Gastrocnemius medialis (tissue), 4 donors: ENCODE measurements around the gene PDCD11. TPM values are rescaled to one million over a fixed set of nuclear protein-coding genes. Genes with fewer than 3 reads are reported as not detected.
"Not testable (repeated sequence)": the region's sequence is repeated elsewhere in the genome, so short reads cannot be mapped to it uniquely, and the experiment has no call there.

ENCODE experiments used
- ATAC-seq, 2 donors: fragments of 150-250 bp; one replicate each; pipeline ENCODE4 v1.9.1; 2016
- DNase-seq, 2 donors: peaks; one replicate each; pipeline ENCODE4 v3.0.0-alpha.2; 2019
- H3K27ac ChIP-seq, 4 donors: fragments of 200-600 bp; sonication (generic); 1 replicate in 1 of 4; 2 replicates in 3 of 4; pipeline ENCODE4 v1.5.1; 2016 to 2018; ENCODE audit warnings: mild to moderate bottlenecking in 2 of 4, moderate library complexity in 1 of 4
- H3K27me3 ChIP-seq, 3 donors: fragments of 200-600 bp; sonication (generic) in 2 of 3; 1 replicate in 1 of 3; 2 replicates in 2 of 3; pipeline versions ENCODE4 v1.5.1 to v1.6.0; 2016 to 2019; ENCODE audit warnings: mild to moderate bottlenecking in 1 of 3, moderate library complexity in 1 of 3
- H3K36me3 ChIP-seq, 2 donors: fragments of 200-600 bp; sonication (generic) in 1 of 2; one replicate each; pipeline ENCODE4 v1.5.1; 2017 to 2018
- H3K4me1 ChIP-seq, 2 donors: fragments of 200-600 bp; sonication (generic) in 1 of 2; one replicate each; pipeline ENCODE4 v1.5.1; 2016 to 2017; ENCODE audit warnings: mild to moderate bottlenecking in 2 of 2
- H3K4me3 ChIP-seq, 4 donors: fragments of 200-600 bp; sonication (generic) in 3 of 4; 1 replicate in 1 of 4; 2 replicates in 3 of 4; pipeline ENCODE4 v1.5.1; 2016 to 2019; ENCODE audit warnings: mild to moderate bottlenecking in 2 of 4
- H3K9me3 ChIP-seq, 3 donors: fragments of 200-600 bp; sonication (generic) in 2 of 3; 1 replicate in 1 of 3; 2 replicates in 2 of 3; pipeline ENCODE4 v1.5.1; 2016 to 2019
- POLR2A ChIP-seq, 2 donors: fragments of 450-650 bp; IDR thresholded peaks; one replicate each; pipeline ENCODE4 v1.6.1; 2017; ENCODE audit warnings: antibody characterized with exemption in 2 of 2, mild to moderate bottlenecking in 2 of 2, moderate library complexity in 2 of 2
- in situ Hi-C, 4 donors: fragments of 200-750 bp; cut with MboI; loops; one replicate each; pipeline versions ENCODE4 v1.15.0 to v1.8.0; 2017; ENCODE audit warnings: low sequenced_read_pairs in 4 of 4
- intact Hi-C: fragments of 100-400 bp; cut with DNase I; formaldehyde crosslinking; loops from one replicate; pipeline ENCODE4 v1.15.1; 2023; ENCODE audit warnings: low total_unique reads
- total RNA-seq, 4 donors: library from RNA; depleted of rRNA; stranded (reverse); fragments of >200 nt; gene quantifications; one replicate each; pipeline versions ENCODE4 v1.1.0 to v1.2.3, GENCODE V29; 2016
- TF ChIP-seq, protein P1 (sequence below), 5 experiments: fragments of 450-650 bp in 3 of 5; fragments of 200-600 bp in 2 of 5; sonication (generic) in 2 of 5; IDR thresholded peaks in 4 of 5; conservative IDR thresholded peaks in 1 of 5; 1 replicate in 4 of 5; 2 replicates in 1 of 5; pipeline ENCODE4 v1.5.1; 2016 to 2019; ENCODE audit warnings: antibody characterized with exemption in 5 of 5, mild to moderate bottlenecking in 3 of 5, moderate library complexity in 3 of 5

PDCD11 gene
- total RNA-seq = 10 to 100 TPM; 16.7 to 22.7 (median 19.5) TPM

GRCh38 chr10:103396067-103396788, at the start of gene PDCD11, which contains the start of gene ATP5MK:
Gene PDCD11, plus strand, starts transcription at chr10:103396626. Its CDS starts 1,801 bp downstream, at chr10:103398427.
Gene ATP5MK, minus strand, starts transcription at chr10:103396475. Its CDS starts 4,018 bp downstream, at chr10:103392457.
- Histone ChIP-seq H3K27me3 (no peaks in the 10 kb centered on the region), H3K4me3 (peak within 1 kb of the TSS; percentile 88 to 96 (median 94)), H3K36me3 (peaks cover 0 to 46% of the 10 kb centered on the region in 2 donors), H3K9me3 (no peaks in the 10 kb centered on the region), H3K4me1 (peaks cover 39 to 43% of the 10 kb centered on the region in 2 donors), H3K27ac (peak within 1 kb of the TSS; percentile 91 to 97 (median 94))
- TF ChIP-seq, protein P1, sequence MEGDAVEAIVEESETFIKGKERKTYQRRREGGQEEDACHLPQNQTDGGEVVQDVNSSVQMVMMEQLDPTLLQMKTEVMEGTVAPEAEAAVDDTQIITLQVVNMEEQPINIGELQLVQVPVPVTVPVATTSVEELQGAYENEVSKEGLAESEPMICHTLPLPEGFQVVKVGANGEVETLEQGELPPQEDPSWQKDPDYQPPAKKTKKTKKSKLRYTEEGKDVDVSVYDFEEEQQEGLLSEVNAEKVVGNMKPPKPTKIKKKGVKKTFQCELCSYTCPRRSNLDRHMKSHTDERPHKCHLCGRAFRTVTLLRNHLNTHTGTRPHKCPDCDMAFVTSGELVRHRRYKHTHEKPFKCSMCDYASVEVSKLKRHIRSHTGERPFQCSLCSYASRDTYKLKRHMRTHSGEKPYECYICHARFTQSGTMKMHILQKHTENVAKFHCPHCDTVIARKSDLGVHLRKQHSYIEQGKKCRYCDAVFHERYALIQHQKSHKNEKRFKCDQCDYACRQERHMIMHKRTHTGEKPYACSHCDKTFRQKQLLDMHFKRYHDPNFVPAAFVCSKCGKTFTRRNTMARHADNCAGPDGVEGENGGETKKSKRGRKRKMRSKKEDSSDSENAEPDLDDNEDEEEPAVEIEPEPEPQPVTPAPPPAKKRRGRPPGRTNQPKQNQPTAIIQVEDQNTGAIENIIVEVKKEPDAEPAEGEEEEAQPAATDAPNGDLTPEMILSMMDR (IDR thresholded peaks at IDR 0.05 in 4 of 5, conservative IDR thresholded peaks at IDR 0.05 in 1 of 5) = peak in 2 of 5 experiments; percentile 12 to 22
- TF ChIP-seq POLR2A (IDR thresholded peaks at IDR 0.05) = peak; percentile 65 to 78
- peak; percentile 99 to 100 for ATAC-seq
- DNase-seq = peak; percentile 96 to 98
- intact Hi-C loops (loop anchor here (1.0 to 5.0 kb wide), 3 partner anchors 29 to 1809 kb away; partner anchors contain the start of genes CNNM2, DPCD, POLL and TAF5), in situ Hi-C loops (no loop called here)

DNA sequence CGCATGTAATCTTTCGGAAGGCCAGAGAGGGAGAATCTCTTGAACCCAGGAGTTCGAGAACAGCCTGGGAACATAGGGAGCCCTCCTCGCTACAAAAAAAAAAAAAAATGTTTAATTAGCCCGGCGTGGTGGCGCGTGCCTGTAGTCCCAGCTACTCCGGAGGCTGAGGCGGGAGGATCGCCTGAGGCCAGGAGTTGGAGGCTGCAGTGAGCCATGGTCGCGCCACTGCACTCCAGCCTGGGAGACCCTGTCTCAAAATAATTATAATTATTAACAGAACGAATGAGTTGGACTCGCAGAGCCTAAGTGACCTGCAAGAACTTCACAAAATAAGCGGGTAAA, 46.3 kb upstream of the PDCD11 start:
- peak overlapping the region; percentile 79 to 86 (median 82) for H3K27ac ChIP-seq
- intact Hi-C loops = no loop called here
- H3K4me3 ChIP-seq = peak overlapping the region; percentile 76 to 98 (median 92)
- ATAC-seq (no peak), DNase-seq (no peak)
- H3K27me3 ChIP-seq = no peaks in the 10 kb centered on the region
- TF ChIP-seq, protein P1 (IDR thresholded peaks at IDR 0.05 in 4 of 5, conservative IDR thresholded peaks at IDR 0.05 in 1 of 5) = no peak
- TF ChIP-seq POLR2A (IDR thresholded peaks at IDR 0.05) = no peak
- in situ Hi-C loops = no loop called here
- H3K9me3 ChIP-seq = no peaks in the 10 kb centered on the region
- peaks cover 0 to 33% of the 10 kb centered on the region in 2 donors for H3K36me3 ChIP-seq
- H3K4me1 ChIP-seq = peaks cover 10 to 11% of the 10 kb centered on the region in 2 donors

GRCh38 chr10:103350517-103351260, 45.7 kb upstream of the PDCD11 start, which contains the start of gene PCGF6:
Gene PCGF6, minus strand, starts transcription at chr10:103351140. Its CDS starts 74 bp downstream, at chr10:103351066.
- Histone ChIP-seq H3K27me3 (no peaks in the 10 kb centered on the region), H3K27ac (peak within 1 kb of the TSS; percentile 79 to 86 (median 82)), H3K36me3 (peaks cover 0 to 28% of the 10 kb centered on the region in 2 donors), H3K4me1 (peaks cover 10 to 11% of the 10 kb centered on the region in 2 donors), H3K9me3 (no peaks in the 10 kb centered on the region), H3K4me3 (peak within 1 kb of the TSS; percentile 76 to 98 (median 92))
- ATAC-seq = peak; percentile 89 to 93
- peak; percentile 32 to 59 for DNase-seq
- TF ChIP-seq, protein P1 (IDR thresholded peaks at IDR 0.05 in 4 of 5, conservative IDR thresholded peaks at IDR 0.05 in 1 of 5) = peak in 1 of 5 experiments; percentile 6
- no peak for TF ChIP-seq POLR2A (IDR thresholded peaks at IDR 0.05)
- intact Hi-C loops (loop anchor here (1.0 kb wide), 1 partner anchor 17 kb away; the partner anchor contains the start of gene TAF5), in situ Hi-C loops (no loop called here)

DNA sequence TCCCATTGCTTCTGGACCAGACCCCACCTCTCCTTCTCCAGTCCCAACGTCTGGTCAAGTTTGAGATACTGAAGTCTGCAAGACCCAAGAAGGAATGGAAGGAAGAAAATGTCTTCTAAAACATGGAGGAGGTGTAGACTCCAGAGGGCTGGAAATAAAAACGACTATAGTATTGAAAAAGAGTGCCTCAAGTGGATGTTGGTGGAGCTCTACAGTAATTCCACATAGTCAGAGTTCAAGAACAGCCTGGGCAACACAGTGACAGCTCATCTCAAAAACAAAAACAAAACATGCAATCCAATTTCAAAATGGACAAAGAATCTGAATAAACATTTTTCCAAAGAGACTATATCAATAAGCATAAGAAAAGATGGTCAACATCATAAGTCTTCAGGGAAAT, 43.1 kb upstream of the PDCD11 start:
- DNase-seq (no peak), ATAC-seq (no peak)
- H3K27ac ChIP-seq = no peak overlapping the region
- in situ Hi-C loops = no loop called here
- TF ChIP-seq, protein P1 (IDR thresholded peaks at IDR 0.05 in 4 of 5, conservative IDR thresholded peaks at IDR 0.05 in 1 of 5) = no peak
- TF ChIP-seq POLR2A (IDR thresholded peaks at IDR 0.05) = no peak
- H3K9me3 ChIP-seq = no peaks in the 10 kb centered on the region
- intact Hi-C loops = no loop called here
- peaks cover 10 to 11% of the 10 kb centered on the region in 2 donors for H3K4me1 ChIP-seq
- no peaks in the 10 kb centered on the region for H3K27me3 ChIP-seq
- no peak overlapping the region for H3K4me3 ChIP-seq
- H3K36me3 ChIP-seq = peaks cover 0 to 4% of the 10 kb centered on the region in 2 donors

- H3K4me1 ChIP-seq = peaks cover 10 to 11% of the 10 kb centered on the region in 2 donors
- DNase-seq, in situ Hi-C loops, intact Hi-C loops, H3K4me3 ChIP-seq, H3K36me3 ChIP-seq, H3K9me3 ChIP-seq, H3K27me3 ChIP-seq, H3K27ac ChIP-seq, ATAC-seq: not testable (repeated sequence)
Observed at GRCh38 chr10:103354567-103354966, 41.9 kb upstream of the PDCD11 start.
